A549 (cell line): ENCODE results near the gene ENTR1. TPM values are rescaled to one million over a fixed set of nuclear protein-coding genes. Genes with fewer than 3 reads are reported as not detected.

Source experiments
- ATAC-seq, 2 experiments: fragments of 200-7000 bp in 1 of 2; fragments of >200 bp in 1 of 2; cut with Nextera tagmentation in 1 of 2; cut with Tn5 transposase in 1 of 2; 3 replicates each; pipeline versions ENCODE4 v1.8.0 to v1.9.1; 2018 to 2020; ENCODE audit warnings: mild to moderate bottlenecking in 1 of 2, moderate library complexity in 1 of 2
- CTCF ChIA-PET: fragments of 300-600 bp; sonication (Branson Sonifier 250); formaldehyde crosslinking; extraction: SDS; loops from one replicate; lab custom pipeline; 2021; ENCODE audit warnings: antibody characterized with exemption, inconsistent platforms; lab: Yijun Ruan, JAX
- POLR2A ChIA-PET: fragments of 350-600 bp; formaldehyde crosslinking; extraction: SDS; loops from one replicate; lab custom pipeline; 2021; ENCODE audit warnings: antibody characterized with exemption, inconsistent platforms; lab: Yijun Ruan, JAX
- DNase-seq, 2 experiments: peaks; one replicate each; pipeline versions ENCODE4 v3.0.0 to v3.0.0-alpha.2; 2011 to 2016; ENCODE audit warnings: low read depth in 1 of 2, low spot score in 1 of 2
- FAIRE-seq: peaks from 2 replicates; lab custom pipeline; 2011; peaks lifted over from hg19 to GRCh38; lab: Jason Lieb, UNC
- H3K27ac ChIP-seq, 2 experiments: fragments of >200 bp; sonication (Bioruptor Twin); formaldehyde crosslinking; 3 replicates each; pipeline ENCODE4 v1.5.1; 2016 to 2017
- H3K4me1 ChIP-seq: fragments of >200 bp; sonication (Bioruptor Twin); formaldehyde crosslinking; 3 replicates; pipeline ENCODE4 v1.6.1; 2016
- H3K4me2 ChIP-seq: fragments of >200 bp; sonication (Bioruptor Twin); formaldehyde crosslinking; 3 replicates; pipeline ENCODE4 v1.6.1; 2016
- H3K4me3 ChIP-seq: fragments of >200 bp; sonication (Bioruptor Twin); formaldehyde crosslinking; 3 replicates; pipeline ENCODE4 v1.5.1; 2016
- H3K9me3 ChIP-seq: fragments of >200 bp; sonication (Bioruptor Twin); formaldehyde crosslinking; 3 replicates; pipeline ENCODE4 v1.6.1; 2016
- BHLHE40 ChIP-seq: IDR thresholded peaks from 2 replicates; pipeline ENCODE4 v1.6.1; 2012; ENCODE audit warnings: low read depth, low read length, inconsistent platforms
- CBX2 ChIP-seq: fragments of 200-600 bp; sonication (generic); IDR thresholded peaks from 2 replicates; pipeline ENCODE4 v1.6.1; 2016; ENCODE audit warnings: low read depth, mild to moderate bottlenecking, borderline replicate concordance
- CBX8 ChIP-seq: fragments of 200-600 bp; sonication (generic); IDR thresholded peaks from 2 replicates; pipeline ENCODE4 v1.6.1; 2016
- CEBPB ChIP-seq, 2 experiments: fragments of >200 bp in 1 of 2; sonication (Bioruptor Twin) in 1 of 2; formaldehyde crosslinking in 1 of 2; IDR thresholded peaks; 2 replicates each; pipeline ENCODE4 v1.6.1; 2012 to 2016
- HDAC2 ChIP-seq: fragments of 200-600 bp; sonication (generic); IDR thresholded peaks from 2 replicates; pipeline ENCODE4 v1.6.1; 2016
- HOXB5 ChIP-seq: fragments of 250-450 bp; sonication (Bioruptor Pico); IDR thresholded peaks from 2 replicates; pipeline ENCODE4 v1.5.0; 2020; ENCODE audit warnings: mild to moderate bottlenecking, moderate library complexity
- MAZ ChIP-seq: fragments of 150-350 bp; IDR thresholded peaks from 2 replicates; pipeline ENCODE4 v1.6.1; 2014; ENCODE audit warnings: antibody characterized with exemption, low read depth, low read length, borderline replicate concordance
- NFE2L2 ChIP-seq: fragments of 150-350 bp; conservative IDR thresholded peaks from 2 replicates; pipeline ENCODE4 v1.6.1; 2014; ENCODE audit warnings: low read length
- POLR2AphosphoS2 ChIP-seq: conservative IDR thresholded peaks from 2 replicates; pipeline ENCODE4 v1.6.1; 2012; ENCODE audit warnings: low read length, improper control_type of control experiment, inconsistent platforms
- RCOR1 ChIP-seq: fragments of 150-350 bp; IDR thresholded peaks from 2 replicates; pipeline ENCODE4 v1.6.1; 2014; ENCODE audit warnings: antibody characterized with exemption, low read length, low read depth
- RFX5 ChIP-seq: fragments of 450-650 bp; IDR thresholded peaks from 2 replicates; pipeline ENCODE4 v1.7.1; 2014; ENCODE audit warnings: antibody characterized with exemption, mild to moderate bottlenecking, moderate library complexity
- RNF2 ChIP-seq: fragments of 200-600 bp; sonication (generic); IDR thresholded peaks from 2 replicates; pipeline ENCODE4 v1.6.1; 2016; ENCODE audit warnings: low read depth, mild to moderate bottlenecking, antibody characterized with exemption, moderate library complexity, borderline replicate concordance
- SMC3 ChIP-seq: fragments of >200 bp; sonication (Bioruptor Twin); formaldehyde crosslinking; IDR thresholded peaks from 3 replicates; pipeline ENCODE4 v1.6.1; 2018; ENCODE audit warnings: inconsistent platforms
- SREBF2 ChIP-seq: fragments of 450-650 bp; IDR thresholded peaks from 2 replicates; pipeline ENCODE4 v1.6.1; 2014; ENCODE audit warnings: mild to moderate bottlenecking, moderate library complexity
- ZSCAN20 ChIP-seq: fragments of 250-450 bp; sonication (Bioruptor Pico); IDR thresholded peaks from 2 replicates; pipeline ENCODE4 v1.8.0; 2022; ENCODE audit warnings: mild to moderate bottlenecking, moderate library complexity
- WGBS: methylation state at CpG from one replicate; pipeline ENCODE4 v1.1.6; 2017; ENCODE audit errors: missing lambda C conversion rate; 5-methylcytosine and 5-hydroxymethylcytosine counted together
- polyA plus RNA-seq, 4 experiments: library from polyadenylated mRNA; depleted of rRNA in 3 of 4; stranded (reverse); fragments of >200 nt; fragmentation: RNase III in 1 of 4; extraction: RNeasy Plus Mini Kit Qiagen cat#74134 plus additional on column Dnase treatment in 1 of 4; gene quantifications; 2 replicates in 3 of 4; 3 replicates in 1 of 4; pipeline ENCODE4 v1.2.3, GENCODE V29; 2011 to 2017
- TF ChIP-seq, protein P1 (sequence below): fragments of >200 bp; sonication (Bioruptor Twin); formaldehyde crosslinking; IDR thresholded peaks from 2 replicates; pipeline ENCODE4 v1.6.1; 2016
- TF ChIP-seq, protein P2 (sequence below): fragments of >200 bp; sonication (Bioruptor Twin); formaldehyde crosslinking; IDR thresholded peaks from 3 replicates; pipeline ENCODE4 v1.5.1; 2016
- TF ChIP-seq, protein P3 (sequence below): fragments of 200-600 bp; sonication (generic); IDR thresholded peaks from 2 replicates; pipeline ENCODE4 v1.6.1; 2016; ENCODE audit warnings: antibody characterized with exemption, mild to moderate bottlenecking, moderate library complexity
- TF ChIP-seq, protein P4 (sequence below): fragments of 250-450 bp; sonication (Bioruptor Pico); IDR thresholded peaks from 2 replicates; pipeline ENCODE4 v1.5.0; 2020; ENCODE audit warnings: low read depth, mild to moderate bottlenecking, moderate library complexity
- TF ChIP-seq, protein P5 (sequence below): IDR thresholded peaks from 2 replicates; pipeline ENCODE4 v1.6.1; 2012

The ENTR1 gene
- polyA plus RNA-seq, 2 of the 4 experiments (the other 2 are of a cell fraction) = 63.8 to 75.8 TPM

DNA sequence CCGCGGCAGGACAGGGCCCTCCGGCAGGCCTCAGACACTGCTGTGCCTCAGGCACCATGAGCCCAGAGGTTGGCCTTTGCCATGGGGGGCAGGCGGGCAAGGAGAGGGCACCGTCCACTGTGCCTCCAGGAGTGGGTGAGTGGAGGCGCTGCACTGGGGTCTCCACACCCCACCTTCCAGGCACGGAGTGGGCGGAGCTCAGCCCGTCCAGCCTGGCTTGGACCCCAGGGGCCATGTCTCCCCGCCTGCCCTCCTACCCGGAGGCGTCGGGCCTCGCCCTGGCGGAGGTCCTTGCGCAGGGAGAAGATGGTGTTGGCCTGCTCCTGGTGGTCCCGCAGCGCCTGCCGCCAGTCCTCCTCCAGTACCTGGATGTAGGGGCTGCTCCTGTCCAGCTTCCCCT is 40.4 kb downstream of the ENTR1 start (continued):
- TF ChIP-seq, protein P1, sequence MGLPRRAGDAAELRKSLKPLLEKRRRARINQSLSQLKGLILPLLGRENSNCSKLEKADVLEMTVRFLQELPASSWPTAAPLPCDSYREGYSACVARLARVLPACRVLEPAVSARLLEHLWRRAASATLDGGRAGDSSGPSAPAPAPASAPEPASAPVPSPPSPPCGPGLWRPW = no peak
- TF ChIP-seq, all 56 proteins: peak for 0

DNA sequence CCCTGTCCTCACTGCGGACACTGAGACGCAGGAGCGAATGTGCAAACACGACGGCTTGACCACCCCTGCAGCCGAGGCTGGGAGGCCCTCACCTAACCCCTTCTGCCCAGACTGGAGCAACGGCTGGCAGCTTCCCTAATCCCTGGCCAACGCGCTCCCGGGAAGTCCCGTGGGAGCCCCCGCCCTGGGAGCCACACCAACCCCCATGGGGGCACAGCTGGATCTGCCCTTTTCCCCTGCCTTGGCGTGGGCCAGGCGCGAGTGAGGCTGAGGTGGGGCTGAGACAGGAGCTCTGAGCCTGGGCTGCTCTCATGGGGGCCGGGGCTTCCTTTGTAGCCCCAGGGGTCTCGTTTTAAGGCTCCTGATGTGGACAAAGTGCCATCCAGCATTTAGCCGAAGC is 42.2 kb downstream of the ENTR1 start:
- ChIA-PET CTCF (interaction anchor here (0.8 to 1.5 kb wide), 3 partner anchors 9 to 29 kb away, joined by 3 to 5 read pairs (median 3); no protein-coding TSS in a partner anchor), POLR2A (no interaction called here)
- no peak for ATAC-seq
- peaks cover 17% of the 10 kb centered on the region for H3K4me1 ChIP-seq
- H3K4me3 ChIP-seq = no peak overlapping the region
- TF ChIP-seq HOXB5 (no peak), SMC3 (no peak), ZSCAN20 (CRISPR knock-in tag) (no peak), SREBF2 (no peak), MAZ (no peak), RFX5 (no peak), POLR2AphosphoS2 (no peak), RCOR1 (no peak), CBX2 (no peak), CEBPB (IDR thresholded peaks at IDR 0.05) (no peak), CBX8 (no peak), HDAC2 (no peak)
- TF ChIP-seq, protein P1 = no peak
- TF ChIP-seq, protein P2, sequence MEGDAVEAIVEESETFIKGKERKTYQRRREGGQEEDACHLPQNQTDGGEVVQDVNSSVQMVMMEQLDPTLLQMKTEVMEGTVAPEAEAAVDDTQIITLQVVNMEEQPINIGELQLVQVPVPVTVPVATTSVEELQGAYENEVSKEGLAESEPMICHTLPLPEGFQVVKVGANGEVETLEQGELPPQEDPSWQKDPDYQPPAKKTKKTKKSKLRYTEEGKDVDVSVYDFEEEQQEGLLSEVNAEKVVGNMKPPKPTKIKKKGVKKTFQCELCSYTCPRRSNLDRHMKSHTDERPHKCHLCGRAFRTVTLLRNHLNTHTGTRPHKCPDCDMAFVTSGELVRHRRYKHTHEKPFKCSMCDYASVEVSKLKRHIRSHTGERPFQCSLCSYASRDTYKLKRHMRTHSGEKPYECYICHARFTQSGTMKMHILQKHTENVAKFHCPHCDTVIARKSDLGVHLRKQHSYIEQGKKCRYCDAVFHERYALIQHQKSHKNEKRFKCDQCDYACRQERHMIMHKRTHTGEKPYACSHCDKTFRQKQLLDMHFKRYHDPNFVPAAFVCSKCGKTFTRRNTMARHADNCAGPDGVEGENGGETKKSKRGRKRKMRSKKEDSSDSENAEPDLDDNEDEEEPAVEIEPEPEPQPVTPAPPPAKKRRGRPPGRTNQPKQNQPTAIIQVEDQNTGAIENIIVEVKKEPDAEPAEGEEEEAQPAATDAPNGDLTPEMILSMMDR = no peak
- TF ChIP-seq, protein P3, sequence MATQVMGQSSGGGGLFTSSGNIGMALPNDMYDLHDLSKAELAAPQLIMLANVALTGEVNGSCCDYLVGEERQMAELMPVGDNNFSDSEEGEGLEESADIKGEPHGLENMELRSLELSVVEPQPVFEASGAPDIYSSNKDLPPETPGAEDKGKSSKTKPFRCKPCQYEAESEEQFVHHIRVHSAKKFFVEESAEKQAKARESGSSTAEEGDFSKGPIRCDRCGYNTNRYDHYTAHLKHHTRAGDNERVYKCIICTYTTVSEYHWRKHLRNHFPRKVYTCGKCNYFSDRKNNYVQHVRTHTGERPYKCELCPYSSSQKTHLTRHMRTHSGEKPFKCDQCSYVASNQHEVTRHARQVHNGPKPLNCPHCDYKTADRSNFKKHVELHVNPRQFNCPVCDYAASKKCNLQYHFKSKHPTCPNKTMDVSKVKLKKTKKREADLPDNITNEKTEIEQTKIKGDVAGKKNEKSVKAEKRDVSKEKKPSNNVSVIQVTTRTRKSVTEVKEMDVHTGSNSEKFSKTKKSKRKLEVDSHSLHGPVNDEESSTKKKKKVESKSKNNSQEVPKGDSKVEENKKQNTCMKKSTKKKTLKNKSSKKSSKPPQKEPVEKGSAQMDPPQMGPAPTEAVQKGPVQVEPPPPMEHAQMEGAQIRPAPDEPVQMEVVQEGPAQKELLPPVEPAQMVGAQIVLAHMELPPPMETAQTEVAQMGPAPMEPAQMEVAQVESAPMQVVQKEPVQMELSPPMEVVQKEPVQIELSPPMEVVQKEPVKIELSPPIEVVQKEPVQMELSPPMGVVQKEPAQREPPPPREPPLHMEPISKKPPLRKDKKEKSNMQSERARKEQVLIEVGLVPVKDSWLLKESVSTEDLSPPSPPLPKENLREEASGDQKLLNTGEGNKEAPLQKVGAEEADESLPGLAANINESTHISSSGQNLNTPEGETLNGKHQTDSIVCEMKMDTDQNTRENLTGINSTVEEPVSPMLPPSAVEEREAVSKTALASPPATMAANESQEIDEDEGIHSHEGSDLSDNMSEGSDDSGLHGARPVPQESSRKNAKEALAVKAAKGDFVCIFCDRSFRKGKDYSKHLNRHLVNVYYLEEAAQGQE = no peak
- TF ChIP-seq, all 56 proteins: peak for 0
- FAIRE-seq (no peak), DNase-seq (no peak)
- 83% methylated on average over 13 of the region's 18 CpGs for WGBS
- Histone ChIP-seq H3K9me3 (no peaks in the 10 kb centered on the region), H3K27ac (no peak overlapping the region), H3K4me2 (no peak overlapping the region)

DNA sequence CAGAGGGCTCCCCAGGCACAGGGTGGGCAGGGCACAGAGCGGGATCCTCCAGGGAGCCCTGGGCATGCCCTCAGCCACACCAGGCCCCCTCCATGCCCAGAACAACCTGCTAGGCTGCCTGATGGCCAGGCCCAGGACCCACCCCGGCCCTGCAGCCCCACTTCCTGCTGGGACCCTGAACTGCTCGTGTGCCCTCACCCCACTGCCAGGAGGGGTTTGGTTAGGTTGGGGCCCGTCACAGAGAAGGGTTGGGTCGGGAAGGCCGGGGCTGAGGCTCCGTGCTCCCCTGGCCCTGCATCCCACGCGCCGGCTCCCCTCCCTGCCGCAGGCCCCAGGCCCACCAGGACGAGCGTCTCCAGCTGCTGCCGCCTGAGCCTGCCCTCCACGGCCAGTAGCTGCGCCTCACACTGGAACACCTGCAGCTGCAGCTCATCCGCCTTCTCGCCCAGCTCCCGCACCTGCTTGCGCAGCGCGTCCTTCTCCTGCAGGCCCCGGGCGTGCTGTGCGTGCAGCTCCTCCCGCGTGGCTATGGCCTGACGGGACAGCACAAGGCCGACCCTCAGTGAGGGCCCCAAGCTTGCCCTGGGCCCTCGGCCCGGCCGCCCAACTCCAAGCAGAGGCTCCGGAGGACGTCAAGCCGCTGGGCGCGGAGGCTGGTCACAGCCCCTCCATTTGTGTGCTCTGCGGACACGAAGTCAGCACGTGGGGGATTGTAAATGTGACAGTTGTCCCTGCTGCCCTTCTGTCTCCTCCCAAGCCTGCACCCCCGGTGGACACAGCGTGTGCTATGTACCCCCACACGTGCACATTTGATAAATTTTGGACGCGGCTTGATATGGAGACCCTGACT is 42.9 kb downstream of the ENTR1 start:
- CTCF ChIA-PET = interaction anchor here (0.8 to 2.7 kb wide), 4 partner anchors 22 to 83 kb away, joined by 3 to 14 read pairs (median 4); no protein-coding TSS in a partner anchor
- ATAC-seq (no peak), FAIRE-seq (no peak), DNase-seq (no peak)
- WGBS = 94% methylated on average over 34 of the region's 45 CpGs
- TF ChIP-seq NFE2L2 (no peak), RNF2 (no peak), BHLHE40 (no peak), HDAC2 (no peak), RFX5 (no peak), ZSCAN20 (CRISPR knock-in tag) (no peak)
- TF ChIP-seq, protein P4, sequence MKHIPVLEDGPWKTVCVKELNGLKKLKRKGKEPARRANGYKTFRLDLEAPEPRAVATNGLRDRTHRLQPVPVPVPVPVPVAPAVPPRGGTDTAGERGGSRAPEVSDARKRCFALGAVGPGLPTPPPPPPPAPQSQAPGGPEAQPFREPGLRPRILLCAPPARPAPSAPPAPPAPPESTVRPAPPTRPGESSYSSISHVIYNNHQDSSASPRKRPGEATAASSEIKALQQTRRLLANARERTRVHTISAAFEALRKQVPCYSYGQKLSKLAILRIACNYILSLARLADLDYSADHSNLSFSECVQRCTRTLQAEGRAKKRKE (CRISPR knock-in tag) = no peak
- TF ChIP-seq, protein P5, sequence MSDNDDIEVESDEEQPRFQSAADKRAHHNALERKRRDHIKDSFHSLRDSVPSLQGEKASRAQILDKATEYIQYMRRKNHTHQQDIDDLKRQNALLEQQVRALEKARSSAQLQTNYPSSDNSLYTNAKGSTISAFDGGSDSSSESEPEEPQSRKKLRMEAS = no peak
- no peaks in the 10 kb centered on the region for H3K9me3 ChIP-seq
- no peak overlapping the region for H3K4me2 ChIP-seq
- POLR2A ChIA-PET = interaction anchor here (1.1 kb wide), 1 partner anchor 101 kb away, joined by 3 read pairs; no protein-coding TSS in a partner anchor
- no peak overlapping the region for H3K4me3 ChIP-seq
- no peak overlapping the region for H3K27ac ChIP-seq
- peaks cover 14% of the 10 kb centered on the region; the same call in 2 of the 3 replicates for H3K4me1 ChIP-seq
